ENCODE measurements around the gene ADAMTS12. TPM values are rescaled to one million over a fixed set of nuclear protein-coding genes. Genes with fewer than 3 reads are reported as not detected.

Gene ADAMTS12
- total and polyA plus RNA-seq, 9 of the 15 experiments (the other 6 are each of a cell fraction or from before 2014, with no cell fraction given), result 0.11 TPM; not detected in 8

- Histone ChIP-seq H2AFZ (ENCODE audit: low read depth, low read length) (no peak overlapping the region), H3K9me3 (replicated peaks; ENCODE audit: control insufficient read depth, insufficient read depth, low read depth, low read length) (no peaks in the 10 kb centered on the region; the same call in 1 of the 2 replicates), H3K4me3 (no peak overlapping the region), H3K9ac (ENCODE audit: insufficient read depth in 1 of 2, low read depth in 2 of 2, low read length in 2 of 2) (no peak overlapping the region), H3K36me3 (ENCODE audit: control insufficient read depth, insufficient read depth, low read length) (peaks cover 36% of the 10 kb centered on the region), H4K20me1 (replicated peaks; ENCODE audit: control insufficient read depth, insufficient read depth, low read length) (0 out of 2 replicates have a peak, but pooled peaks cover 4% of the 10 kb centered on the region), H3K4me1 (replicated peaks in 1 of 2; ENCODE audit: control insufficient read depth in 2 of 2, insufficient read depth in 2 of 2, low read length in 2 of 2) (peaks cover 0 to 13% of the 10 kb centered on the region in 2 experiments; a peak in 2 of 5 replicates), H3K4me2 (ENCODE audit: insufficient read depth, low read length) (no peak overlapping the region), H3K79me2 (ENCODE audit: control insufficient read depth, insufficient read depth, low read length) (no peaks in the 10 kb centered on the region), H3K27me3 (ENCODE audit: control insufficient read depth in 2 of 2, insufficient read depth in 2 of 2, low read length in 2 of 2) (no peaks in the 10 kb centered on the region), H3K27ac (ENCODE audit: extremely low read depth, low read depth, low read length) (no peak overlapping the region), H3K9me1 (ENCODE audit: control insufficient read depth, insufficient read depth, low read length) (no peaks in the 10 kb centered on the region)
- ATAC-seq, result no peak
- WGBS (ENCODE audit: insufficient coverage, low coverage, missing lambda C conversion rate), result 88% methylated on average over 3 of the region's 3 CpGs
- FAIRE-seq, result no peak
- ChIA-PET CTCF (ENCODE audit: low intra/inter-chr PET ratio) (no interaction called here), POLR2A (interaction anchor here (0.6 to 1.9 kb wide), 2 partner anchors 10 to 1777 kb away, joined by 3 to 6 read pairs; no protein-coding TSS in a partner anchor)
- in situ Hi-C loops (cut with MboI) (no loop called here), intact Hi-C loops (cut with micrococcal nuclease) (no loop called here)
- BruUV-seq (replicated peaks), result no TSS peak
- DNase-seq (ENCODE audit: extremely low read depth in 1 of 4, low spot score in 3 of 4), result no peak
- no peak for TF ChIP-seq NONO (IDR thresholded peaks at IDR 0.05; ENCODE audit: low read depth in 2 of 2, low read length in 1 of 2)
- no peak for TF ChIP-seq AFF1 (IDR thresholded peaks at IDR 0.05; ENCODE audit: low read depth in 1 of 2, partially characterized antibody in 2 of 2)
Measured at GRCh38 chr5:33479311-33479710, 412.5 kb downstream of the ADAMTS12 start.
